ENCODE results near the gene AGPS.
"Not testable (repeated sequence)": the region's sequence is repeated elsewhere in the genome, so short reads cannot be mapped to it uniquely, and the experiment has no call there.

- not testable (repeated sequence) for TF ChIP-seq RAD21 (IDR thresholded peaks at IDR 0.05; ENCODE audit: low read length); CTCF (IDR thresholded peaks at IDR 0.05); EZH2phosphoT487 (IDR thresholded peaks at IDR 0.05; ENCODE audit: borderline replicate concordance, low read depth); POLR2AphosphoS5 (IDR thresholded peaks at IDR 0.05; ENCODE audit: low read depth, low read length)
Measured at GRCh38 chr2:177485657-177486056, 93.1 kb downstream of the AGPS start.

Measured in SK-N-SH (cell line).